Mesangial cell (primary cell): ENCODE measurements around the gene BHLHE41. TPM values are rescaled to one million over a fixed set of nuclear protein-coding genes. Genes with fewer than 3 reads are reported as not detected.

Experiments
- total RNA-seq: library from RNA; depleted of rRNA; stranded (reverse); fragments of >200 nt; gene quantifications from 2 replicates; pipeline ENCODE4 v1.2.3, GENCODE V29; 2015

BHLHE41 gene
- 1.5 and 3.5 TPM in 2 replicates for total RNA-seq

DNA sequence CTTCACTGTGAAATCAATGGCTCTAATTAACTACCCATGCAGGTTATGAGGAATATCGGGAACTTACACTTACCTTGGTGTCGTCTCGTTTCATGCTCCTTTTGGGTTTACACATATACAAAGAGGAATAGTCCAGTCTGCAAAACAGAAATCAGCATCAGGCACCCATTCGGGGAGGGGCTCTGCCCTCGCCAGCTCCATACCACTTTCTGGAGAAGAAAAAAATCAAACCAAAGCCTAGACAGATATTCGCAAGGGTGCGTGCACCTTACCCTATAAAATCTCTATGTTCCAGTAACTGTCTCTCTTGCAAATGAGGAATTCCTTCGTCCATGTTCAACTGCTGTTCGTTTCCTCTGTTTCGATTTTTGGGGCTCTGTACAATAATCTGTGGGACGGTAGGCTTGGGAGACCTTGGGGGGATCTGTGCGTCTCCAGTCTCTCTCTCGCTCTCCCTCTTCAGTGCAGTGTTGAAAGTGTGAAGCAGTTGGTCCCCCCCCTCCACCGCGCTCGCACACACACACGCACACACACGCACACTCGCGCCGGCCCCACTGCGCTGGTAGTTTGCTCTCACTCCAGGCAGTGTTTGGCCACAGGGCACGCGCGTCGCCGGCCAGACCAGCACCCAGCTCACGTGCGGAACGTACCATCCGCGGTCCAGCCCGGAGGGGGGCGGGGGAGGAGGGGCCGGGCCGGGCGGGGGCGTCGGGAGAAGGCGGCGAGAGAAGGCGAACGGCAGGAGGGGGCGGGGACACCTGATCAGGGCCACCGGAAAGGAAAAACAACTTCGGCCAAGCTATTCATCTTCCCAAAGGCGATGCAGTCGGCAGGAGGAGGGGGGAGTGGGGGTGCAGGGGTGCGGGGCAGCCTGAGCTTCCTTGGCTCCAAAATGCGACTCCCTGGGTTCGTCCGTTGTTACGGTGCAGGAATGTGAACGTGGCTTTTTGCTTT, at the start of gene BHLHE41:
TSS of gene BHLHE41 (minus strand) at position 592 of the 954 bp plus-strand sequence. CDS start at position 334, 258 bp downstream.

Other genes with a start within 250 kb of the BHLHE41 start
- gene RASSF8, start 166.4 kb downstream of the BHLHE41 start, total RNA-seq, result 16.5 and 19.9 TPM in 2 replicates
- gene SSPN, start 70.5 kb upstream of the BHLHE41 start, total RNA-seq, result 2.3 and 21.3 TPM in 2 replicates